Prostate gland (tissue), 2 donors: ENCODE data around the gene ACTL8.

ENCODE experiments used
- POLR2A ChIP-seq: fragments of 450-650 bp; IDR thresholded peaks from one replicate; pipeline ENCODE4 v1.6.1; 2016; ENCODE audit warnings: antibody characterized with exemption, mild to moderate bottlenecking
- TF ChIP-seq, protein P1 (sequence below), 4 experiments: fragments of 200-600 bp in 2 of 4; fragments of 450-650 bp in 2 of 4; sonication (generic) in 2 of 4; IDR thresholded peaks; 1 replicate in 3 of 4; 2 replicates in 1 of 4; pipeline ENCODE4 v1.5.1; 2016 to 2019; ENCODE audit warnings: antibody characterized with exemption in 4 of 4, mild to moderate bottlenecking in 2 of 4, moderate library complexity in 2 of 4

DNA sequence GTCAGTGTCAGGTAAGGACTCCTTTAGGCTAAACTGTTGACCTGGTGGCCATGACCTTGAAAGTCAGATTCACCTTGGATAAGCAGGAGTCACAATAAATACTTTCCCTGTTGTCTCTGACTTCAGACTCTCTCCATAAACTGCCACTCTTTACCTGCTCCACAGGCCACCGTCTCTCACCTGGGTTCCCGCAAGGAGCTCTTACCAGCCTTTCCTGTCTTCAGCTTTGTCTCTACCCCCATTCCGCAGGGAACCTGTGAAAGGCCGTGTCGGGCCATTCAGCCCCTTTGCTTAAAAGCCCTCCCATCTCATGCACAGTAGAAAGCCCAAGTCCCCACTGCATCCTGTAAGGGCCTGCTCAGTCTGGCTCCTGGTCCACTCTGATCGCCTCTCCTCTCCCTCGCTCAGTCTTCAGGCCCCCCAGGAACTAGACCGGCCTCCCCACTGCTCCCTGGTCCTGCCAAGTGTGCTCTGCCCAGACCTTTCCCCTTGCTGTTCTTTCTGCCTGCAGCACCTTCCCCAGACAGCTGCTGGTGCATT, 79.5 kb downstream of the ACTL8 start:
- TF ChIP-seq, protein P1, sequence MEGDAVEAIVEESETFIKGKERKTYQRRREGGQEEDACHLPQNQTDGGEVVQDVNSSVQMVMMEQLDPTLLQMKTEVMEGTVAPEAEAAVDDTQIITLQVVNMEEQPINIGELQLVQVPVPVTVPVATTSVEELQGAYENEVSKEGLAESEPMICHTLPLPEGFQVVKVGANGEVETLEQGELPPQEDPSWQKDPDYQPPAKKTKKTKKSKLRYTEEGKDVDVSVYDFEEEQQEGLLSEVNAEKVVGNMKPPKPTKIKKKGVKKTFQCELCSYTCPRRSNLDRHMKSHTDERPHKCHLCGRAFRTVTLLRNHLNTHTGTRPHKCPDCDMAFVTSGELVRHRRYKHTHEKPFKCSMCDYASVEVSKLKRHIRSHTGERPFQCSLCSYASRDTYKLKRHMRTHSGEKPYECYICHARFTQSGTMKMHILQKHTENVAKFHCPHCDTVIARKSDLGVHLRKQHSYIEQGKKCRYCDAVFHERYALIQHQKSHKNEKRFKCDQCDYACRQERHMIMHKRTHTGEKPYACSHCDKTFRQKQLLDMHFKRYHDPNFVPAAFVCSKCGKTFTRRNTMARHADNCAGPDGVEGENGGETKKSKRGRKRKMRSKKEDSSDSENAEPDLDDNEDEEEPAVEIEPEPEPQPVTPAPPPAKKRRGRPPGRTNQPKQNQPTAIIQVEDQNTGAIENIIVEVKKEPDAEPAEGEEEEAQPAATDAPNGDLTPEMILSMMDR (IDR thresholded peaks at IDR 0.05) = no peak
- no peak for TF ChIP-seq POLR2A
